GM19043 (cell line): ENCODE measurements around the gene RPRD1A.
A peak's percentile ranks its signal among the peaks of the same experiment; 100 is the strongest.
"Not testable (repeated sequence)": the region's sequence is repeated elsewhere in the genome, so short reads cannot be mapped to it uniquely, and the experiment has no call there.

Experiments
- ATAC-seq: cut with Tn5 transposase; IDR thresholded peaks from one replicate; pipeline ENCODE4 v1.9.1; 2021; ENCODE audit warnings: low read depth; ENCODE audit not compliant: unreplicated experiment

RPRD1A gene

GRCh38 chr18:35973650-35974049 is 93.7 kb downstream of the RPRD1A start:
- ATAC-seq: no peak

- peak; percentile 83 for ATAC-seq
Observed at GRCh38 chr18:35972197-35973000, 95.0 kb downstream of the RPRD1A start, which contains the start of gene RMP24. Gene RMP24, plus strand, starts transcription at chr18:35972679.

GRCh38 chr18:35971661-35972196 is 95.6 kb downstream of the RPRD1A start:
- peak; percentile 8 for ATAC-seq

DNA sequence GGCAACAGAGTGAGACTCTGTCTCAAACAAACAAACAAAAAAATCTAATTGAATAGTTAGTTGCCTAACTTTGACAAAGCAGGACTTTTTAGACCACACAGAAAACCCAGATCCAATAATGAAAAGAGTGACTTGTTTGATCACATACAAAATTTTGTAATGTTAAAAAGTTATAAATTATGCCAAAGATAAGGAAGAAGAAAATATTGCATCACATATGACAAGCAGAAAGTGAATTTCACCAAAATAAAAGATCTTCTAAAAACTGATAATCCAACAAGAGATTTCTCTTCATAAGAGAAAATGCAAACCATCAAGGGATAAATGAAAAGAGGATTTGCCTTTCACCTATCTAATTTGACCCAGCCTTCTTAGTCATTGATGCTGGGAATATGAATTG is 97.7 kb downstream of the RPRD1A start:
- no peak for ATAC-seq

- ATAC-seq: no peak
Observed at GRCh38 chr18:35968278-35968880, 99.0 kb downstream of the RPRD1A start.

- not testable (repeated sequence) for ATAC-seq
Observed at GRCh38 chr18:35967866-35968265, 99.5 kb downstream of the RPRD1A start.

DNA sequence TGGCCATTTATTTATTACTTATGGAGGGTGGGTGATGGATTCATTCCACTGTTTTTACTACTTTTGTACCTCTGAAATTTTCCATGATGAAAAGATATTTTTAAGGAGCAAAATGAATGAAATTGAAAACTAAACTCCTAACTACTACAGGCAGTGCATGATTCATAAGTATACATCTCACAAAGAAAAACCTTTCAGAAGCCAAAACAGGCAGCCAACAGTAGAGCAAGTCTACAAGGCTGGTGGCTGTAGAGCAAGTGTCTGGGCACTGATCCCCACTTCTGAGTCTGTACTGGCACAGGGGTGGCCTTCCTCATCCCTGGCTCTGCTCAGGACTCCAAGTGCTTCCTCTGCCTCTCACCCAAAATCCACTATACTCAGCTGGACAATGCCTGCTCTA is 103.0 kb downstream of the RPRD1A start:
- ATAC-seq: no peak

- ATAC-seq: no peak
Observed at GRCh38 chr18:35962320-35962719, 105.0 kb downstream of the RPRD1A start.

- no peak for ATAC-seq
Observed at GRCh38 chr18:35956226-35956625, 111.1 kb downstream of the RPRD1A start.

GRCh38 chr18:35953688-35954087 is 113.7 kb downstream of the RPRD1A start:
- ATAC-seq: no peak

DNA sequence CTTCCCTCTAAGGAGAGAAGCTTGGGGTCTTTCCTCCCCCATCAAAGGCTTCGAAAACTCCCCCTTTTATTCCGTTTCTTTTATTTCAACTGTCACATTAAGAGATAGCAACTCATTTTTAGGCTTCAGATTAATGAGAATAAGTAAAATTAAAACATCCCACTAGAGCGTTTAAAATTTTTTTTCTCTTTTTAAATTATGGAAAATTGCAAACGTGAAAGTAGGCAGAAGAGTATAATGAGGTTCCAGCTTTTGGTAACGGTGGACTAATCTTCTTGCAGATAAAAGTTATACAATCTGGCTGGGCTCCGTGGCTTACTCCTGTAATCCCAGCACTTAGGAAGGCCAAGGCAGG is 116.8 kb downstream of the RPRD1A start:
- no peak for ATAC-seq

DNA sequence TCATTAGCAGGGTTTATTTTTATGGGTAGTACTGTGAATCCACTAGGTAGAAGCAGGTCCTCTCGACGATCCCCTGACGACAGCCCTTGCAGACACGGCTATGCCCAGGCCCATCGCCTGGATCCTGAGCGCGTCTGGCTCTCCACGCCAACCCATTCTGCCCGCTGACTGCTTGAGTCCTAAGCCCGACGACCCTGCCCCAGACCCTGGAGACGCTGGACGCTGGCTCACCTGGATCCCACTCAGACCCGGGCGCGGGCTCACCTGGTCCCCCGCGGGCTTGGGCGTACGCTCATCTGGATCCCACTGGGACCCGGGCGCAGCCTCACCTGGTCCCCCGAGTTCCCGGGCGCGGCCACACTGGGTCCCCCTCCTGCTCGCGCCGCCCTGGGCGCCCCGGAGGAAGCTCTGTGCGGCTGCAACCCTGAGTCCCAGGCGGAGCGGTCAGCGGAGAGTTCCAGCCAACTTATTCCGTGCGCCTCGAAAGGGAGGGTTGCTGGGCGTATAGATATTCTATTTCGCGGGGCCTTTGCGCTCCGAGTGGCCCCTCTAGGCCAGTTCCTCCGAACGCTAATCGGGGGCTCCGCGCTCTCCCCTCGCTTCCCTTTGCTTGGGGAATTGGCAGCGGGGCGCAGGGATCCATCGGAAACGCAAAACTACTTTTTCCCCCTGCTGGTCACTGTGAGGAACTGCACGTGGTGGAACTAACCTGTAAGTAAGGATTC is 117.3 kb downstream of the RPRD1A start:
- peak; percentile 49 for ATAC-seq

DNA sequence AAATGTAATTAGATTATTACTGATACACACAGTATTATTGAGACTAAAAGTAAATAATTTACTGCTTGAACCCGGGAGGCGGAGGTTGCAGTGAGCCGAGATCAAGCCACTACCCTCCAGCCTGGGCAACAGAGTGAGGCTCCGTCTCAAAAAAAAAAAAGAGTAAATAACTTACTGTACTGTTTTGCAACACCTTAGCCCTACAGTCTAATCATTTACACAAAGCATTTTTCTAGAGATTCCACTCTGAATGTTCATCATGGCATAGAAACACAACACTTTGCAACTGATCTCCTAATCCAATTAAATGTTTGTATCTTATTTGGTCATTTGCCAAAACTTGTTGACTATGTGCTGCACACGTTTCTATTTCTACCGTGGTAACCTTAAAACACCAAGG is 118.3 kb downstream of the RPRD1A start:
- ATAC-seq: no peak

DNA sequence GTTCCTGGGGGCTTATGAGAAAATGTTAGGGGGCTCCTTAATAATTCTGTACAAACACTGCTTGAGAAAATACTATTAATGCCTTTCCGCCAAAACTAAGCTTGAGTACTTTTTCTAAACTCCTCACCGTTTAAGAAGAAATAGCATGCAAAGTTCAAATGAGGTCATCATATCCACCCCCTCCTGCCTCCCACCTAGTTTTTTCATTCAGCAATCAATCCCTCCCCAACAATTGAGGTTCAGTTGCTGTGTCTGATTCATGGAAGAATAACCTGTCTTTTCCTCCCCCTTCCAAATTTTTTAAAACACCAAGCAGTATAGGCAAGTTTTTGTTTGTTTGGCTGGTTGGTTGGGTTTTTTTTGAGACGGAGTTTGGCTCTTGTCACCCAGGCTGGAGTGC is 119.3 kb downstream of the RPRD1A start:
- no peak for ATAC-seq

- ATAC-seq: no peak
Observed at GRCh38 chr18:35942661-35943060, 124.7 kb downstream of the RPRD1A start.

- ATAC-seq: no peak
Observed at GRCh38 chr18:35942133-35942532, 125.2 kb downstream of the RPRD1A start.

DNA sequence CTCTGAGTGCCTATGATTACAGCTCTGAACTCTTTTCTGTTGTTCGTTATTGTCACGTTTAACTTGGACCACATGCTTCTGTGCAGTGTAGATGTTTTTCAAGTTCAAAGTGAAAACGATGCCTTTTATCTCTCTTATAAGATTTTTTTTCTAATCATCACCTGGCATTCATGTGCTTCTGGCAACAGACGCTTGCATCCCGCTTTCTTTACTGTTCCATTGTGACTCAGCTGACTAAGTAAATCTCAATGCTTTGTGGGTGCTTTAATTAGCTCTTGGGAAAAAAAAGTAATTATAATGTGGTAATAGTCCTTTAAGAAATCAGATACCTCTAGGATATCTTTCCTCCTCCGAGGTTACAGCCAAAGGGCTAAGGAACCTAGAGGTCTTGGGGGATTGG is 126.1 kb downstream of the RPRD1A start:
- ATAC-seq: no peak
